Smooth muscle cell (in vitro differentiated cells): ENCODE data around the gene TNK1. TPM values are rescaled to one million over a fixed set of nuclear protein-coding genes. Genes with fewer than 3 reads are reported as not detected.

Experiments used
- DNase-seq: peaks from one replicate; lab custom pipeline; 2025; ENCODE audit not compliant: unreplicated experiment; lab: John Stamatoyannopoulos, UW
- H2AFZ ChIP-seq: fragments of 200-600 bp; sonication (generic); 2 replicates; pipeline ENCODE4 v1.6.0; 2016; ENCODE audit warnings: antibody characterized with exemption, low read depth, mild to moderate bottlenecking
- H3F3A ChIP-seq: fragments of 200-600 bp; sonication (generic); 2 replicates; pipeline ENCODE4 v1.6.0; 2017; ENCODE audit warnings: antibody characterized with exemption, low read depth
- H3K27ac ChIP-seq: fragments of 200-600 bp; sonication (generic); 2 replicates; pipeline ENCODE4 v1.5.1; 2016; ENCODE audit warnings: low read depth, mild to moderate bottlenecking
- H3K27me3 ChIP-seq: fragments of 200-600 bp; sonication (generic); 2 replicates; pipeline ENCODE4 v1.6.1; 2016; ENCODE audit warnings: low read depth, mild to moderate bottlenecking
- H3K36me3 ChIP-seq: fragments of 200-600 bp; sonication (generic); 2 replicates; pipeline ENCODE4 v1.5.1; 2016; ENCODE audit warnings: low read depth
- H3K4me1 ChIP-seq: fragments of 200-600 bp; sonication (generic); 2 replicates; pipeline ENCODE4 v1.5.1; 2016; ENCODE audit warnings: low read depth
- H3K4me2 ChIP-seq: fragments of 200-600 bp; sonication (generic); 2 replicates; pipeline ENCODE4 v1.6.0; 2016; ENCODE audit warnings: mild to moderate bottlenecking
- H3K4me3 ChIP-seq: fragments of 200-600 bp; sonication (generic); 2 replicates; pipeline ENCODE4 v1.5.1; 2016; ENCODE audit warnings: mild to moderate bottlenecking
- H3K79me2 ChIP-seq: fragments of 200-600 bp; sonication (generic); 2 replicates; pipeline ENCODE4 v1.6.0; 2016; ENCODE audit warnings: low read depth, mild to moderate bottlenecking
- H3K9ac ChIP-seq: fragments of 200-600 bp; sonication (generic); 2 replicates; pipeline ENCODE4 v1.6.0; 2016; ENCODE audit warnings: low read depth
- H3K9me3 ChIP-seq: fragments of 200-600 bp; sonication (generic); replicated peaks from 2 replicates; pipeline ENCODE4 v1.5.1; 2016; ENCODE audit warnings: low read depth
- H4K20me1 ChIP-seq: fragments of 200-600 bp; sonication (generic); 2 replicates; pipeline ENCODE4 v1.6.0; 2016; ENCODE audit warnings: low read depth
- WGBS: methylation state at CpG from one replicate; pipeline ENCODE4 v1.1.7; 2016; ENCODE audit warnings: low lambda C conversion rate; 5-methylcytosine and 5-hydroxymethylcytosine counted together
- polyA plus RNA-seq: library from polyadenylated mRNA; unstranded; fragments of >200 nt; fragmentation: Nextera tagmentation; extraction: Ambion mirVana; gene quantifications from 2 replicates; pipeline ENCODE4 v1.2.1, GENCODE V29; 2016
- total RNA-seq: library from RNA; depleted of rRNA; stranded (reverse); fragments of >200 nt; gene quantifications from 2 replicates; pipeline ENCODE4 v1.2.3, GENCODE V29; 2014
- TF ChIP-seq, protein P1 (sequence below): fragments of 200-600 bp; sonication (generic); IDR thresholded peaks from 2 replicates; pipeline ENCODE4 v1.5.1; 2017; ENCODE audit warnings: borderline replicate concordance, mild to moderate bottlenecking, antibody characterized with exemption; ENCODE audit not compliant: insufficient read depth, poor library complexity, severe bottlenecking

TNK1 gene
- total and polyA plus RNA-seq, 2 experiments from 2014 or later = 3.6 to 6.3 TPM

DNA sequence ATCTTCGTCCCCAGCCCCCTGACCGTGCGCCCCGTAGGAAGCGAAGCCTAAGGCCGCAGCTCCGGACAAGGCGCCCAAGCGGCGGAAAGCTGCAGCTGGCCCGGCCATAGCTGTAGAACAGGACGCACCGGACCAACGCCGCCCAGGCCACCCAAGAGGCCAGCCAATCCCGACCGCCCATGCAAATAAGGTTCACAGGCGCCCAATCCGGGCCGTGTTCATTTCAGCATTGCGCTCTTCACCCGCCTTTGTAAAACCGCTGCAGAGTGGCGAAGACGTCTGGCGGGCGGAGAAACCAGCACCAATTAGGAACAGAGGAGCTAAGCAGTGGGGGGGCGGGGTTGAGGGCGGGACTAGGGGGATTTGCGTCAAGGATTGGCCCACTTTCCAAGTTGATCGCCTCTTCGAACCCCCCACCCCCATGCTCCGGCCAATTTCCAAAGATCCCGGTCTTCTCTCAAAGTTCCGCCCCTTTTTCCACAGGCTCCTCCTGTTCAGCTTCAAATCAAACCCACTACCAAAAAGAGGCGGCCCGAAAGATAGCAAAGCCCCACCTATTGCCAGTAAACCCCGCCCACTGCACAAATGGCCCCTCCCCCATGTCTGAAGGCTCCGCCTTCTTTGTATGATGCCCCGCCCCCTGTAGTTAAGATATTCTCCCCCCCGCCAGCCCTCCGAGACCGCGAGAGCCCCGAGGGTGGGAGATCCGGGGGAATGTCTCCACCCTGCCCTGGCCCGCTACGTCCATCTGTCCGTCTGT, 23.3 kb downstream of the TNK1 start, which contains the start of gene TMEM256:
Gene TMEM256, minus strand, starts transcription at position 121 of the 760 bp plus-strand sequence. Its CDS starts 13 bp downstream, at position 108.
- H3K4me3 ChIP-seq = peak within 1 kb of the TSS; percentile 91
- TF ChIP-seq, protein P1, sequence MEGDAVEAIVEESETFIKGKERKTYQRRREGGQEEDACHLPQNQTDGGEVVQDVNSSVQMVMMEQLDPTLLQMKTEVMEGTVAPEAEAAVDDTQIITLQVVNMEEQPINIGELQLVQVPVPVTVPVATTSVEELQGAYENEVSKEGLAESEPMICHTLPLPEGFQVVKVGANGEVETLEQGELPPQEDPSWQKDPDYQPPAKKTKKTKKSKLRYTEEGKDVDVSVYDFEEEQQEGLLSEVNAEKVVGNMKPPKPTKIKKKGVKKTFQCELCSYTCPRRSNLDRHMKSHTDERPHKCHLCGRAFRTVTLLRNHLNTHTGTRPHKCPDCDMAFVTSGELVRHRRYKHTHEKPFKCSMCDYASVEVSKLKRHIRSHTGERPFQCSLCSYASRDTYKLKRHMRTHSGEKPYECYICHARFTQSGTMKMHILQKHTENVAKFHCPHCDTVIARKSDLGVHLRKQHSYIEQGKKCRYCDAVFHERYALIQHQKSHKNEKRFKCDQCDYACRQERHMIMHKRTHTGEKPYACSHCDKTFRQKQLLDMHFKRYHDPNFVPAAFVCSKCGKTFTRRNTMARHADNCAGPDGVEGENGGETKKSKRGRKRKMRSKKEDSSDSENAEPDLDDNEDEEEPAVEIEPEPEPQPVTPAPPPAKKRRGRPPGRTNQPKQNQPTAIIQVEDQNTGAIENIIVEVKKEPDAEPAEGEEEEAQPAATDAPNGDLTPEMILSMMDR = no peak
- H3K9ac ChIP-seq = peak within 1 kb of the TSS; percentile 83
- H3K4me2 ChIP-seq = peak within 1 kb of the TSS; percentile 89
- H3K79me2 ChIP-seq = peaks cover 12% of the 10 kb centered on the region
- WGBS = under 1% methylated on average over 46 of the region's 49 CpGs
- peaks cover 23% of the 10 kb centered on the region for H4K20me1 ChIP-seq
- H3K27me3 ChIP-seq = no peaks in the 10 kb centered on the region
- no peaks in the 10 kb centered on the region for H3K9me3 ChIP-seq
- peaks cover 16% of the 10 kb centered on the region for H3K4me1 ChIP-seq
- peaks cover 4% of the 10 kb centered on the region for H3F3A ChIP-seq
- H3K27ac ChIP-seq = peak within 1 kb of the TSS; percentile 77
- H3K36me3 ChIP-seq = no peaks in the 10 kb centered on the region
- peak; percentile 100 for DNase-seq
- H2AFZ ChIP-seq = peak within 1 kb of the TSS; percentile 80

DNA sequence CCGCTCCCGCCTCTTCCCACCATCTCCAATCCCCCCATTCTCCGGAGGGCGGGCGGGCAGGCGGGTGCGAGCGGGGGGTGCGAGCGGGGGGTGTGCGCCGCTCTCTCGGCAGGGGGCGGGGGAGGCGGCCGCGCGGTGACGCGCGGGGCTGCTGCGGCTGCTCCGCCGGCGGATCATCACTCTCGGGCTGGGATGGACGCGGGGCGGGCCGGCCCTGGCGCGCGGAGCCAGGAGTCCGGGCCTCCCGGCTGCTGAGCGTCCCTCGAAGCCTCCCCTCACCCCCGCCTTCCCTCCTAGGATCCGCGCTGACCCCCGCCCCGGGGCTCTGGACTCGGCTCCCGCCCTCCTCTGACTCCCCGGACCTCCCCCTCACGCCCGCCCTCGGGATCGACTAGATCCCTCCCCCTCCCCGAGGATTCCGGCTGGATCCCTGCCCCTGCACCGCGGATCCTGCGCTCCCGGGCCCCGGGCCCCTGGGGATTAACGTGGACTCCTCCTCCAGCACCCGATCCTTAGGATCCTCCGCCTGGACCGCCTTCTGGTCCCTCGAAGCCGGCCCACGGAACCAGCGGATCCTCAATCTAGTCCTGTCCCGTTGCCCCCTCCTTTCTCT, 24.0 kb downstream of the TNK1 start:
- under 1% methylated on average over 34 of the region's 65 CpGs for WGBS
- peak overlapping the region; percentile 47 for H3K27ac ChIP-seq
- peaks cover 12% of the 10 kb centered on the region for H3K79me2 ChIP-seq
- H3K9ac ChIP-seq = peak overlapping the region; percentile 83
- H3K4me3 ChIP-seq = peak overlapping the region; percentile 91
- H4K20me1 ChIP-seq = peaks cover 23% of the 10 kb centered on the region
- H3K36me3 ChIP-seq = no peaks in the 10 kb centered on the region
- no peaks in the 10 kb centered on the region for H3K9me3 ChIP-seq
- H3K4me1 ChIP-seq = peaks cover 16% of the 10 kb centered on the region
- peak overlapping the region; percentile 89 for H3K4me2 ChIP-seq
- H3K27me3 ChIP-seq = no peaks in the 10 kb centered on the region
- DNase-seq = no peak
- H3F3A ChIP-seq = peaks cover 4% of the 10 kb centered on the region
- TF ChIP-seq, protein P1 = no peak
- H2AFZ ChIP-seq = peak overlapping the region; percentile 80

DNA sequence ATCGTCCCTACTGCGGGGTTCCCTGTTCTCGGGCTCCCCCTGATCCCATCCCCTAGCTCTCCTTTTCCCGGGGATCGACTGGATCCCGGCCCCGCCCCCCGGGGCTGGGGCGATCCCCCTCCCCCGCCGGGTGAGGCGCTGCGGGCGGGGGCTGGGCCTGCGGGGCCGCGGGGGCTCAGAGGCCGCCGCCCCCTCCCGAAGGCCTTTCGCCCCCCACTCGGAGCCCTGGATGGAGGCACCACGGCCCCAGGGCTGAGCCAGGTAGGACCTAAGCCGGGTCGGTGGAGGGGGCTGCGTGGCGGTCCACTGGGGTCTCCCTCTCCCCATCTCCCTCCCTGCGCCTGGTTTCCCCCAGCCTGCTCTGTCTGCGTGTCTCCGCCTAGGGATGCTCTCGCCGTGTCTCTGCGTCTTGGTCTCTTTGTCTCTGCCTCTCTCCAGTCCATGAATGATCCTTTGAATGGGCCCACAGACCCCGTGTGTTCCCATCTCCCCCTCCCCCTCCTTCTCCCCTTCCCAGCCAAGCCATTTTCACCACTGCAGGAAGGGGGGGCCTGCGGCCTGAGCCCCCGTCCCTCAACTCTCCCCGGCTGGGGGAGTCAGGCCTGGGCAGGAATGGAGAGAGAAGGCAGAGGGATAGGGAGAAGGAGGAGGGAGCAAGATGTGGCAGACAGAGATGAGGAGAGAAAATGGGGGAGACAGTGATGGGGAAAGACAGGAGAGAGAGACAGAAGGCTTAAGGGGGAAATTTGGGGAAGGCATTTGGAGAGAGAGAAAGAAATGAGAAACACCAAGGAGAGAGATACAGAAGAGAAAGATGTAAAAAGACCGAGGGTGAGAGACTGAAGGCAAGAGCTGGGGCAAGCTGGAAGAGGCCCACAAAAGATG, 24.7 kb downstream of the TNK1 start:
- Histone ChIP-seq H3K4me1 (peaks cover 16% of the 10 kb centered on the region), H3K9me3 (no peaks in the 10 kb centered on the region), H2AFZ (peak overlapping the region; percentile 80), H3K36me3 (no peaks in the 10 kb centered on the region), H4K20me1 (peaks cover 23% of the 10 kb centered on the region), H3K27me3 (no peaks in the 10 kb centered on the region), H3K4me3 (peak overlapping the region; percentile 91), H3K4me2 (peak overlapping the region; percentile 89), H3K27ac (peak overlapping the region; percentile 47), H3F3A (peaks cover 4% of the 10 kb centered on the region), H3K79me2 (peaks cover 12% of the 10 kb centered on the region), H3K9ac (peak overlapping the region; percentile 83)
- DNase-seq = no peak
- TF ChIP-seq, protein P1 = no peak
- 3% methylated on average over 14 of the region's 38 CpGs for WGBS
